Neuronal stem cell (in vitro differentiated cells): Measurements from ENCODE around the gene PLEKHA7.

Experiments used
- DNase-seq: peaks from one replicate; pipeline ENCODE4 v3.0.0-alpha.2; 2013; ENCODE audit warnings: low spot score
- H2AFZ ChIP-seq: one replicate; pipeline ENCODE4 v1.6.1; 2013; ENCODE audit warnings: mild to moderate bottlenecking, low read length, inconsistent platforms
- H2AK5ac ChIP-seq: 2 replicates; pipeline ENCODE4 v1.6.1; 2013; ENCODE audit warnings: low read depth, mild to moderate bottlenecking, inconsistent platforms, low read length, moderate library complexity, mixed read lengths
- H2BK120ac ChIP-seq: 2 replicates; pipeline ENCODE4 v1.6.1; 2013; ENCODE audit warnings: low read depth, mild to moderate bottlenecking, inconsistent platforms, low read length, moderate library complexity, mixed read lengths
- H2BK12ac ChIP-seq: one replicate; pipeline ENCODE4 v1.6.1; 2013; ENCODE audit warnings: low read length, inconsistent platforms
- H2BK15ac ChIP-seq: 2 replicates; pipeline ENCODE4 v1.6.1; 2013; ENCODE audit warnings: mild to moderate bottlenecking, low read length, inconsistent platforms, mixed read lengths
- H2BK5ac ChIP-seq: one replicate; pipeline ENCODE4 v1.6.1; 2013; ENCODE audit warnings: inconsistent platforms, mild to moderate bottlenecking, low read length, moderate library complexity
- H3K14ac ChIP-seq: one replicate; pipeline ENCODE4 v1.6.1; 2013; ENCODE audit warnings: low read length, inconsistent platforms
- H3K18ac ChIP-seq: 2 replicates; pipeline ENCODE4 v1.6.1; 2013; ENCODE audit warnings: low read length, inconsistent platforms
- H3K23ac ChIP-seq: 2 replicates; pipeline ENCODE4 v1.6.1; 2013; ENCODE audit warnings: low read depth, mild to moderate bottlenecking, mixed read lengths, low read length, inconsistent platforms; ENCODE audit not compliant: poor library complexity
- H3K27ac ChIP-seq: replicated peaks from 3 replicates; pipeline ENCODE4 v1.5.1; 2013; ENCODE audit warnings: low read length, inconsistent platforms
- H3K27me3 ChIP-seq, 3 experiments: 2 replicates each; pipeline ENCODE4 v1.6.1; 2013; ENCODE audit warnings: low read length in 3 of 3, mild to moderate bottlenecking in 2 of 3, inconsistent platforms in 1 of 3, low read depth in 1 of 3, mixed read lengths in 1 of 3, moderate library complexity in 1 of 3; ENCODE audit not compliant: control insufficient read depth in 3 of 3, insufficient read depth in 3 of 3
- H3K36me3 ChIP-seq, 2 donors: replicated peaks in 1 of 2; 2 replicates each; pipeline ENCODE4 v1.6.1; 2013; ENCODE audit warnings: low read length in 2 of 2; ENCODE audit not compliant: control insufficient read depth in 2 of 2, insufficient read depth in 2 of 2
- H3K4ac ChIP-seq: 2 replicates; pipeline ENCODE4 v1.6.1; 2013; ENCODE audit warnings: inconsistent platforms, mild to moderate bottlenecking, low read length, moderate library complexity
- H3K4me1 ChIP-seq, 2 donors: 1 replicate in 1 of 2; 2 replicates in 1 of 2; pipeline ENCODE4 v1.6.1; 2013; ENCODE audit warnings: low read length in 2 of 2, low read depth in 1 of 2; ENCODE audit not compliant: control insufficient read depth in 2 of 2, insufficient read depth in 1 of 2
- H3K4me2 ChIP-seq: one replicate; pipeline ENCODE4 v1.6.1; 2013; ENCODE audit warnings: mild to moderate bottlenecking, low read length, inconsistent platforms; ENCODE audit not compliant: insufficient read depth, poor library complexity, severe bottlenecking
- H3K4me3 ChIP-seq, 2 donors: 2 replicates each; pipeline ENCODE4 v1.5.1; 2013; ENCODE audit warnings: low read length in 2 of 2, mild to moderate bottlenecking in 2 of 2, inconsistent platforms in 1 of 2, moderate library complexity in 1 of 2
- H3K79me1 ChIP-seq: one replicate; pipeline ENCODE4 v1.6.1; 2013; ENCODE audit warnings: low read depth, mild to moderate bottlenecking, inconsistent platforms, low read length, moderate library complexity
- H3K9ac ChIP-seq: one replicate; pipeline ENCODE4 v1.6.1; 2013; ENCODE audit warnings: mild to moderate bottlenecking, low read depth, low read length, inconsistent platforms; ENCODE audit not compliant: poor library complexity
- H3K9me3 ChIP-seq, 2 donors: replicated peaks in 1 of 2; 2 replicates each; pipeline versions ENCODE3 to v1.6.1; 2013; ENCODE audit warnings: low read length in 2 of 2, mild to moderate bottlenecking in 2 of 2, inconsistent platforms in 1 of 2, low read depth in 1 of 2, mixed read lengths in 1 of 2, moderate library complexity in 1 of 2; ENCODE audit not compliant: control insufficient read depth in 2 of 2, insufficient read depth in 1 of 2
- H4K8ac ChIP-seq: one replicate; pipeline ENCODE4 v1.6.1; 2013; ENCODE audit warnings: low read depth, mild to moderate bottlenecking, inconsistent platforms, low read length, moderate library complexity
- H4K91ac ChIP-seq: one replicate; pipeline ENCODE4 v1.6.1; 2013; ENCODE audit warnings: low read length, low read depth, mild to moderate bottlenecking, inconsistent platforms; ENCODE audit not compliant: poor library complexity
- WGBS, 2 donors: extraction: QIAGEN DNeasy Blood & Tissue Kit; methylation state at CpG; one replicate each; pipeline ENCODE4 v1.1.7; 2013; ENCODE audit warnings: missing lambda C conversion rate in 2 of 2, mixed read lengths in 1 of 2; ENCODE audit not compliant: insufficient read length in 2 of 2, insufficient replicate concordance in 1 of 2; ENCODE audit errors: extremely low coverage in 2 of 2; 5-methylcytosine and 5-hydroxymethylcytosine counted together

PLEKHA7 gene

DNA sequence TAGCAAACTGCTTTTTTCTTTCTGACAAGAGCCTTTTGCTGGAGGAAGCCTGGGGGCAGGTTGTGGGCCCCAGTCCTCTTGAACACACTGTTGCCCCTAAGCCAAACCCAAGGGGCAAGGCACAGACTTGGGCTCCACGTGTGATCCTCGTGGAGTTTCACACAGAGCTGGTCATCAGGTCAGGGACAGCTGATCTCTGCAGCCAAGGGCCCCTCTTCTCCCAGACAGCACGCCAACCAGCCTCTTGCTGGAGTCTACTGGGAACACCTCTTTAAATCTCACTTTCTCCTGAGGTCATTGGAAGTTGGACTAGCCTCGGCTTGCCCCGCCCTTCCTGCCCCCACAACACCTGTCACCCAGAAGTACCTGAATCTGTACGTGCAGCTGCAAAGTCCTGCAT is 235.9 kb downstream of the PLEKHA7 start:
- Histone ChIP-seq H3K79me1 (no peaks in the 10 kb centered on the region), H3K9ac (peak overlapping the region; percentile 5), H3K4me3 (no peak overlapping the region), H3K4ac (no peak overlapping the region), H2AFZ (no peak overlapping the region), H3K14ac (no peak overlapping the region), H2BK15ac (no peak overlapping the region), H2BK12ac (no peak overlapping the region), H3K27me3 (no peaks in the 10 kb centered on the region), H3K23ac (no peak overlapping the region), H2AK5ac (no peak overlapping the region), H3K9me3 (no peaks in the 10 kb centered on the region), H2BK120ac (no peak overlapping the region), H3K4me1 (peaks cover 6 to 10% of the 10 kb centered on the region in 2 donors), H3K18ac (no peak overlapping the region), H3K36me3 (peaks cover 6 to 12% of the 10 kb centered on the region in 2 donors), H4K8ac (no peak overlapping the region), H3K27ac (no peak overlapping the region), H2BK5ac (no peak overlapping the region), H3K4me2 (no peak overlapping the region), H4K91ac (no peak overlapping the region)
- DNase-seq: no peak
- WGBS, 2 donors: no CpG with 5 or more reads among the region's 6 CpGs

DNA sequence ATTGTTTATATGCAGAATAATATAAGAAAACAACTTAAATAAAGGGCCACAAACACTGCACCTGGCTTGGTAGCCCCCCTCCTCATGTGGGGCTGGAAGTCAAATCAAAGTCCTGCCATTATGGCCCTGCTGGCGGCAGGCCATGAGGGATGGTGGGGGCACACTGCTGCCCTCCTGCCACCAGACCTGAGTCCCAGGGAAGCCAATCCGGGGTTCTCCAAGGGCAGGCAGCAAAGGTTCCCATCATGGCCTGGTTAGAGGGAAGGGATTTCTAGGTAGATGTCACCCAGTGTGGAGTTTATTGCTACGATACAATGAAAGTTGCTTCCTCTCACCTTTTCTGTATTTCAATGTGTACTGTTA is 236.6 kb downstream of the PLEKHA7 start:
- Histone ChIP-seq H3K79me1 (no peaks in the 10 kb centered on the region), H3K4ac (no peak overlapping the region), H3K36me3 (peaks cover 6 to 8% of the 10 kb centered on the region in 2 donors), H3K9me3 (no peaks in the 10 kb centered on the region), H3K4me3 (no peak overlapping the region), H2BK120ac (no peak overlapping the region), H3K9ac (no peak overlapping the region), H4K91ac (no peak overlapping the region), H3K14ac (no peak overlapping the region), H2BK5ac (no peak overlapping the region), H3K27ac (no peak overlapping the region), H2BK12ac (no peak overlapping the region), H2BK15ac (no peak overlapping the region), H3K4me1 (peaks cover 6 to 10% of the 10 kb centered on the region in 2 donors), H3K27me3 (no peaks in the 10 kb centered on the region), H3K4me2 (no peak overlapping the region), H2AK5ac (no peak overlapping the region), H4K8ac (no peak overlapping the region), H2AFZ (no peak overlapping the region), H3K18ac (no peak overlapping the region), H3K23ac (no peak overlapping the region)
- DNase-seq: no peak
- no CpG with 5 or more reads among the region's 3 CpGs for WGBS, 2 donors

DNA sequence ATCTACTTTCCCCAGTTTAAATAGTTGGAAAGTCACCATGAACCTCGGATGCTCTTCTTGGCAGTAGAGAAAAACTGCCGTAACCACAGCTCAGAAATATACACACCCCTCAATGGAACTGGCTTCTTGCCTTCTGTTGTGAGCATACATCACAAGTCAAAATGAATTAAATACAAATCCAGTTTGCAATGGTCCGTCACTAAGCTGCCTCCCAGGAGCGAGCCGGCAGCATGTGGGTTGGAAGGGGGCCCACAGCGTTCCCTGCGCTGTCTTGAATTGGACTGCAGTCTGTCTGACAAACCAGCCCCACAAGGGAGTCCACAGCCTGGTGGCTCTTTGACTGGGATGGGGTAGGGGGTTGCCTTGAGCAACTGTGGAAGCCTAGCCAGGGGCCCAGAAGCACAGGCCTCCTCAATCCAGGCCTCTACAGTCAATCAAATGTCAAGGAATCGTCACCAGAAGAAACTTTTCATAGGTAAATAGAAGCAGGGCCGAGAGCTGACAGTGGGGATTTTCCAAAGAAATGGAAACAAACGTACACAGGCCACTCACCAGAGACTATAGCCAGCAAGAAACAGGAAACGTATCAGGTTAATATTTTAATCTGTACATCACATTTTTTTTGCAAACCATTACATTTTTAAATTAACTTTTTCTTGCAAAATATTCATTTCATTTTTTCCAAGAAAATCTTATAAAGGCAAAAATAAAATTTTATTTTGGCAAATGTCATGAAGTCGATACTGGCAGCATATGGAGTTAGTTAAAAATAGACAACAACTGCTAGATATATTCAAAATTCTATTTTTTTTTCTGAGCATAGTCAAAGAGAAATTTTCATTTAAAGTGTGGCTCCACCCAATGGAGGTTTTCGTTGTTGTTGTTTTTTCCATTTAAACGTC is 237.3 kb downstream of the PLEKHA7 start:
- H2BK12ac ChIP-seq: no peak overlapping the region
- H4K8ac ChIP-seq: no peak overlapping the region
- no peak overlapping the region for H2BK5ac ChIP-seq
- H3K23ac ChIP-seq: no peak overlapping the region
- no peaks in the 10 kb centered on the region for H3K27me3 ChIP-seq
- no peak overlapping the region for H4K91ac ChIP-seq
- no peak overlapping the region for H3K27ac ChIP-seq
- no peak overlapping the region for H3K18ac ChIP-seq
- no peak overlapping the region for H3K14ac ChIP-seq
- no peak overlapping the region for H3K4me3 ChIP-seq
- peaks cover 6 to 8% of the 10 kb centered on the region in 2 donors for H3K36me3 ChIP-seq
- no peaks in the 10 kb centered on the region for H3K79me1 ChIP-seq
- H3K4ac ChIP-seq: no peak overlapping the region
- no peak for DNase-seq
- no peak overlapping the region for H2AK5ac ChIP-seq
- peaks cover 6 to 10% of the 10 kb centered on the region in 2 donors for H3K4me1 ChIP-seq
- H2BK15ac ChIP-seq: no peak overlapping the region
- no CpG with 5 or more reads among the region's 14 CpGs for WGBS, 2 donors
- no peak overlapping the region for H2AFZ ChIP-seq
- no peaks in the 10 kb centered on the region for H3K9me3 ChIP-seq
- H3K4me2 ChIP-seq: no peak overlapping the region
- H3K9ac ChIP-seq: no peak overlapping the region
- no peak overlapping the region for H2BK120ac ChIP-seq

DNA sequence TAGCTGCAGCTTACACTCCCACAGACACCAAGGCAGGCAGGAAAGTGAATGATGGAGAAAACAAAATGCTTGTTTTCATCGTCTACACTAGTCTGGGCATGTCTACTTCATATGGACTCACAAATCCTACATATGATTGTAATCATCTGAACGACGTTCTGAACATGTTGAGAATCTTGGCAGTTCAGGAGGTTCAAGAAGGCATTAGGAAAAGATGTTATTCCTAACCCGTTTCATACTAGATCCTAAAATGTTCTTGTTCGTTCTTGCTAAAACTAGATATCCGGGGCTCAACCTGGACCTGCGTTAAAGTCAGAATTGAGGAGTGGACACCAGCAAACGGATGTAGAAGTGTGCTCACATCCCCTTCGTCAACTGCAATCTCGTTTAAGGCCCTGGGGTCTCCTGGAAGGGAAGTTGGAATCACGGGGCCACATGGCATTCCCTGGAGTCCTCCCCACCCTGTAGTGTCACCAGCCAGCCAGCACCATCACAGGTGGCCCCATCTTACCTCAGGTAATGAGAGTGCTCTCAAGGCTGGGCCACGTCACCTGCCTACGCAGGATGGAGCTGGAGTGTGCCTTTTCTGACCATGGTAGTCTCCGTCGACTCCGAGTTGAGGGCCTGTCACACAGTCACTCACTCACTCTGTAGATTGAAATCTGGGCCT is 238.5 kb downstream of the PLEKHA7 start:
- no peak overlapping the region for H2BK5ac ChIP-seq
- no peak overlapping the region for H3K23ac ChIP-seq
- no peaks in the 10 kb centered on the region for H3K79me1 ChIP-seq
- peak overlapping the region; percentile 9 for H3K18ac ChIP-seq
- H3K4ac ChIP-seq: no peak overlapping the region
- DNase-seq: no peak
- no peak overlapping the region for H3K4me2 ChIP-seq
- no peak overlapping the region for H3K4me3 ChIP-seq
- no peak overlapping the region for H3K9ac ChIP-seq
- no peaks in the 10 kb centered on the region for H3K9me3 ChIP-seq
- no peak overlapping the region for H4K8ac ChIP-seq
- H2BK12ac ChIP-seq: no peak overlapping the region
- no peak overlapping the region for H2AFZ ChIP-seq
- no peak overlapping the region for H2BK120ac ChIP-seq
- H2AK5ac ChIP-seq: no peak overlapping the region
- H3K27ac ChIP-seq: no peak overlapping the region
- no peak overlapping the region for H3K14ac ChIP-seq
- H3K27me3 ChIP-seq: no peaks in the 10 kb centered on the region
- WGBS, 2 donors: no CpG with 5 or more reads among the region's 16 CpGs
- peaks cover 6 to 10% of the 10 kb centered on the region in 2 donors for H3K4me1 ChIP-seq
- H3K36me3 ChIP-seq: peaks cover 6 to 8% of the 10 kb centered on the region in 2 donors
- H2BK15ac ChIP-seq: no peak overlapping the region
- H4K91ac ChIP-seq: no peak overlapping the region
